ENCODE measurements around the gene RTL9. TPM values are rescaled to one million over a fixed set of nuclear protein-coding genes. Genes with fewer than 3 reads are reported as not detected.
"Not testable (repeated sequence)": the region's sequence is repeated elsewhere in the genome, so short reads cannot be mapped to it uniquely, and the experiment has no call there.

The RTL9 gene
- total RNA-seq, 2 donors from 2014 or later: not detected

DNA sequence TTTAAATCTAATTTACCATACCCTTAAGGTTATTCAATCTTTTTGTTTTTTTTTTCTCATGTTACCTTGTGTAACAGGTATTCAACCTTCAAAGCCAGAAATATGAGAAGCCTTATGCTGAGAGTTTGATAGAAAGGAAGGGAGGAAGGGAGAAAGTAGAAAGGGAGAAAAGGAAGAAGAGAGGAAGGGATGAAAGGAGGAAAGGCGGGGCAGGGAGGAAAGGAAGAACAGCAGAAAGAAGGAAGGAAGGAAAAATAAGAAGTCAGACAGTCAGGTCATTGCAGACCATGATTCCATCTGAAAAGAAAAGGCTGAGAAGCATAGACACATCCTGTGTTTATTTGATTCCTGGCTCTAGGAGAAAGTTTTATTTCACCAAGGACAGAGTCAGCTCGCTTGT is 30.9 kb downstream of the RTL9 start:
- ATAC-seq (replicated peaks): no peak
- Mint-ChIP-seq H3K9me3 (no peaks in the 10 kb centered on the region), H3K36me3 (ENCODE audit: low read depth) (no peaks in the 10 kb centered on the region), H3K4me3 (no peak overlapping the region), H3K4me1 (no peaks in the 10 kb centered on the region), H3K27me3 (no peaks in the 10 kb centered on the region), H3K27ac (no peak overlapping the region)

DNA sequence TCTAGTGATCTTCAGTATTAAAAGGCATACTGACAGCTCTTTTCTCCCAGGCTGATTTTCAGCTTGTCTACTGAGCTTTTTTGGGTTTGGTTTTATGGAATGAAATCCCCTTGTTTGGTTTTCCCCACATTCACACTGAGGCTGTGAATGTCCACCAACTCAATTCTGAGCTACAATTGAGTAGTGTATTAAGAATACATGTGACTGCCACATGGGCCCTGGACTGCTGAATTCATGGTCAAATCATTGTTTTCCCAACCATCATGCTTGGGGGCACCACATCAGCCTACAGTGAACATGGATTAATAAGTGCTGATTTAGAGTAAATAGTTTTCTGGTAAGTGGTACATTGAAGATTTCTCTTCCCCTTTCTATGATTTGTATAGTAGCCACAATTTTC is 32.4 kb downstream of the RTL9 start:
- Mint-ChIP-seq H3K36me3 (ENCODE audit: low read depth) (no peaks in the 10 kb centered on the region), H3K4me1 (no peaks in the 10 kb centered on the region)

DNA sequence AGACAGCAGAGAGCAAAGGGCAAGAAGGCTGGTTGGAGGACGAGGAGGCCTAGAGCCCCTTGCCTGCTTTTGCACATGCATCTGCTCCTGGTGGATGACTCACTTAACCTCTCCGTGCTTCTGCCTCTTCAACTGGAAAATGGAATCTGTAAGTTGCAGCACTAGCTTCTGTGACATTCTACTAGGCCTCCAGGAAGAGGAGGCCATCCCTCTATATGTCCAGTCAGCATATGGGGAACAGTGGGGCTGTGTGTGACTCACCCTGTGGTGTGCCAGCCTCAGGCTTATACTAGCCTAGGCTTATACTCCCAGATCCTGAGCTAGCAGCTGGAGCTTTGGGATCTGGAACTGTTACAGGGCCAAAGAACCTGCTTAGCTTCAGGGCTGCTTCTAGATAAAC is 36.0 kb downstream of the RTL9 start:
- Mint-ChIP-seq H3K4me1 (no peaks in the 10 kb centered on the region), H3K36me3 (ENCODE audit: low read depth) (no peaks in the 10 kb centered on the region), H3K9me3 (no peaks in the 10 kb centered on the region), H3K27me3 (peaks cover 3% of the 10 kb centered on the region), H3K27ac (no peak overlapping the region), H3K4me3 (no peak overlapping the region)
- ATAC-seq (replicated peaks): no peak

More for the DNA sequence above, 32.4 kb downstream of the RTL9 start:
- H3K27ac Mint-ChIP-seq: no peak overlapping the region
- no peaks in the 10 kb centered on the region for H3K27me3 Mint-ChIP-seq
- H3K9me3 Mint-ChIP-seq: no peaks in the 10 kb centered on the region
- ATAC-seq (replicated peaks): no peak
- no peak overlapping the region for H3K4me3 Mint-ChIP-seq

DNA sequence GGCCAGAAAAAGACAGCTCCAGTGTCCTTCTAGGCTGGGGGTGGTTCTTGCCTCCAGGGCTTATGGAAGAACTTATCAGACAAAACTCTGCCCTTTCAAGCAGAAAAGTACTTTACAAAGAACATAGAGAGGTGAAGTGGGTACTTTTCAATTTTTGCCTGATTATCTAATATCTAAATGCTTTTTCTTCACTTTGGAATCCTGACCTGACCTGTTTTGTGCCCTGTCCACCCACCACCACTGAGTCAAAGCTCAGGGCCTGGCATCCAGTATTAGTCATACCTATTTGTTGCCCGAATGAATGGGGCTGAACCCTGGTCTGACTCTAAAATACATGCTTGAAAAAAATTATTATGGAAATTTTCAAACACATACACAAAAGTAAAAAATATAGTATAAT is 37.2 kb downstream of the RTL9 start:
- Mint-ChIP-seq H3K4me1 (no peaks in the 10 kb centered on the region), H3K9me3 (no peaks in the 10 kb centered on the region), H3K27me3 (peaks cover 3% of the 10 kb centered on the region), H3K27ac (no peak overlapping the region), H3K4me3 (no peak overlapping the region), H3K36me3 (ENCODE audit: low read depth) (no peaks in the 10 kb centered on the region)
- no peak for ATAC-seq (replicated peaks)

DNA sequence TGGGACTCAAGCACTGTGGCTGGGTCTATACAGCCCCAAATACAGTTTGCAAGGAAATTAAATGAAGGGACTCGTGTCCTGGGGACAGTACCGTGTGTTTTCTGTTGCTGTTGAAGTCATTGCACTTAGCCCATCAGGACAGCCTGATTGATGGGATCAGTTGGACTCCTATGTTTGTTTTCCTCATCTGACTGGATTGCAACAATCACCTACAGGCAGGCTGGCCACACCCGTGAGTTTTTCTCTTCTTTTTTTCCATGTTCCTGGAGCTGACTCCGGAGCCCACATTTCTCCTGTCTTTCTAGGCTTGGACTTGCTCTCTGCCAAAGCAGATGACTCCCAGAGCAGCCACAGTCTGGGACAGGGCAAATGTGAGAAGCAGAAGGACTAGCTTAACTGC is 38.1 kb downstream of the RTL9 start:
- no peaks in the 10 kb centered on the region for H3K9me3 Mint-ChIP-seq
- H3K4me3 Mint-ChIP-seq: no peak overlapping the region
- H3K27ac Mint-ChIP-seq: no peak overlapping the region
- no peaks in the 10 kb centered on the region for H3K4me1 Mint-ChIP-seq
- ATAC-seq (replicated peaks): no peak
- H3K27me3 Mint-ChIP-seq: peaks cover 3% of the 10 kb centered on the region
- no peaks in the 10 kb centered on the region for H3K36me3 Mint-ChIP-seq (ENCODE audit: low read depth)

DNA sequence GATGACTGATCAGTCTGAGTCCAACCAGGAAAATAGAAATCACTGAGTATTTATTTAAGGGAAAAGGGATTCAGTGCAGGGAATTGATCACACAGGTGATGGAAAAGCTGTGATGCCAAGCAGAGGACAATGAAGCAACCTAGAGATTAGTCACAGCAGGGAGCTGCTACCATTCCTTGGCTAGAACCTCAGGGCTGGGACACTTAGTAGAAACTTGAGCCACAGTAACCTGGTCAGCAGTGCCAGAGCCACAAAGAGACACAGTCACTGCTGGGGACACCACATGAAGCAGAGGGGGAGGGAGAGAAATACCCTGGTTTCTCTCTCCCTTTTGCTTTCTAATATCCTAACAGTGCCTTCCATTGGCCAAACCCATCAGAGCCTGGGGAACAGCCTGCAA is 38.7 kb downstream of the RTL9 start:
- Mint-ChIP-seq H3K27me3 (peaks cover 3% of the 10 kb centered on the region), H3K4me3 (no peak overlapping the region), H3K9me3 (no peaks in the 10 kb centered on the region), H3K27ac (no peak overlapping the region), H3K4me1 (no peaks in the 10 kb centered on the region), H3K36me3 (ENCODE audit: low read depth) (no peaks in the 10 kb centered on the region)
- no peak for ATAC-seq (replicated peaks)

DNA sequence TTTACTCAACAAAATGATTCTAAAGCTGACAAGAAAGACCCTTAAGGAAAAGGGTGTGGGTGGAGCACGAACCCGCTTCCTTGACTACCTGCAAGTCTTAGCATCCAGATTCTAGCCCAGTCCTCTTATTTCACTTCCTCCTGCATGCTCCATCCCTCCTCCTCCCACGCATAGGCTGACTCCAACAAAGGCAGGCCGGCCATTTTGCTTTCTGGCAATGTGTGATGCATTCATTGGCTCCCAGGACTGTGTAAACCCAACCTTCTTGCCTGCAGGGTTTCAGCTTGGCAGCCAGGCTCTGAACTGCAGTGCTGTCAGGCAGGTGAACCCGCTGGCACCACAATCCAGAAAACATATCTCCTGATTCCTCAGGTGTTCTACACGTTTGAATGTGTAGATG is 39.3 kb downstream of the RTL9 start:
- no peak for ATAC-seq (replicated peaks)
- H3K4me1 Mint-ChIP-seq: no peaks in the 10 kb centered on the region
- no peak overlapping the region for H3K27ac Mint-ChIP-seq
- H3K27me3 Mint-ChIP-seq: peaks cover 3% of the 10 kb centered on the region
- H3K36me3 Mint-ChIP-seq (ENCODE audit: low read depth): no peaks in the 10 kb centered on the region
- H3K9me3 Mint-ChIP-seq: no peaks in the 10 kb centered on the region
- H3K4me3 Mint-ChIP-seq: no peak overlapping the region

DNA sequence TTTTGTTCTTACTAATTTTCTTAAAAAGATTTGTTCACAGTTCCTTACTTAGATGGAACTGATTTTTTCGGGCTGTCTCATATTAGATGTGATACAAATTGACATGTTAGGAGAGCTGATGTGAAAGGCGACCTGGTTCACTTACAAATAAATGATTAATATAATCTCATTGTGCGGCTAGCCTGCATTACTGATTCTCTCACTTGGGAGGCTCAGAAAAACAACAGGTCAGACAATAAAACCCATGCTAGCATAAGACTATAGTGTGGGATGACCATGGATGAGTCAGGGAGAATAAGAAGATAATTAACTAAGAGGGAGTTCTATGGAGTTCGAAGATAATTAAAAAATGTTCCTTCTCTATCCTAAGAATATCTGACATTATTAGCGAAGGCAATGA is 40.8 kb downstream of the RTL9 start:
- Mint-ChIP-seq H3K9me3 (no peaks in the 10 kb centered on the region), H3K4me3 (no peak overlapping the region), H3K36me3 (ENCODE audit: low read depth) (no peaks in the 10 kb centered on the region), H3K4me1 (no peaks in the 10 kb centered on the region), H3K27me3 (peaks cover 3% of the 10 kb centered on the region), H3K27ac (no peak overlapping the region)
- no peak for ATAC-seq (replicated peaks)

DNA sequence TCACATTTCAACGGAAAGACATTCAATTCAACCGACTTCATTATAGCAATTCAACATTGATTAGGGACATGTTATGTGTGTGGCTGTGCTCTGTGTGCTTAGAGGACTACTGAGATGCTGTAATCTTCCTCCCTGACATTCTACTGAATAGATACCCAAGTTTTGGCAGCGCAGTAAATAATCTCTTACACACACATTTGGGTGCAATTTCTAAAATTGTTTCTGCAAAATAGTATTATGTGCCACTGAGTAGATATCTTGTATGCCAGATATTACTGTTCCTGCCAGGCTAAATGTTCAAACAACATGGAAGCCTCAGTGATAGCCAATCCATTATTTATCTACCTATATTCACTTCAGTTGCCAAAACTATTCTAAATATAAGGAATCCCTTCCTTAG is 41.3 kb downstream of the RTL9 start:
- H3K4me3 Mint-ChIP-seq: no peak overlapping the region
- H3K27me3 Mint-ChIP-seq: peaks cover 3% of the 10 kb centered on the region
- no peak overlapping the region for H3K27ac Mint-ChIP-seq
- no peaks in the 10 kb centered on the region for H3K9me3 Mint-ChIP-seq
- no peak for ATAC-seq (replicated peaks)
- no peaks in the 10 kb centered on the region for H3K36me3 Mint-ChIP-seq (ENCODE audit: low read depth)
- no peaks in the 10 kb centered on the region for H3K4me1 Mint-ChIP-seq

DNA sequence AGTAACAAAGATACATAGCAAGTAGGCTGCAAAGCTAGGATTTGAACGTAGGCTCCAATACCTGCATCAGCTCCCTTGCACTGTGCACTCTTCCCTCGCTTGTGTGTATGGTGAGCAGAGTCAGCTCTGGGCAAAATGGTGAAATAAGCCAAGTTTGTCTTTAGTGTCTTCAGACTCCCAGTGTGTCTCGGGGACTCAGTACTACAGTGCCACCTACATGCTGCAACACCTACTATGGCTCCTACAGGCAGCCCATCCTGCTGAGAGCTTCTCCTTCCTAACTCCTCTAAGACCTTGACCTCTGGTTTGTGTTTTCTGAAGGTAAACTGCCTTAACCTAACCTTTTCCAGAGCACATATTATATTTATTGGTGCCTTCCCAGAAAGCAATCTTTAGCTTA is 42.5 kb downstream of the RTL9 start:
- no peak for ATAC-seq (replicated peaks)
- Mint-ChIP-seq H3K36me3 (ENCODE audit: low read depth) (no peaks in the 10 kb centered on the region), H3K9me3 (no peaks in the 10 kb centered on the region), H3K4me1 (no peaks in the 10 kb centered on the region), H3K27me3 (peaks cover 3% of the 10 kb centered on the region), H3K27ac (no peak overlapping the region), H3K4me3 (no peak overlapping the region)

DNA sequence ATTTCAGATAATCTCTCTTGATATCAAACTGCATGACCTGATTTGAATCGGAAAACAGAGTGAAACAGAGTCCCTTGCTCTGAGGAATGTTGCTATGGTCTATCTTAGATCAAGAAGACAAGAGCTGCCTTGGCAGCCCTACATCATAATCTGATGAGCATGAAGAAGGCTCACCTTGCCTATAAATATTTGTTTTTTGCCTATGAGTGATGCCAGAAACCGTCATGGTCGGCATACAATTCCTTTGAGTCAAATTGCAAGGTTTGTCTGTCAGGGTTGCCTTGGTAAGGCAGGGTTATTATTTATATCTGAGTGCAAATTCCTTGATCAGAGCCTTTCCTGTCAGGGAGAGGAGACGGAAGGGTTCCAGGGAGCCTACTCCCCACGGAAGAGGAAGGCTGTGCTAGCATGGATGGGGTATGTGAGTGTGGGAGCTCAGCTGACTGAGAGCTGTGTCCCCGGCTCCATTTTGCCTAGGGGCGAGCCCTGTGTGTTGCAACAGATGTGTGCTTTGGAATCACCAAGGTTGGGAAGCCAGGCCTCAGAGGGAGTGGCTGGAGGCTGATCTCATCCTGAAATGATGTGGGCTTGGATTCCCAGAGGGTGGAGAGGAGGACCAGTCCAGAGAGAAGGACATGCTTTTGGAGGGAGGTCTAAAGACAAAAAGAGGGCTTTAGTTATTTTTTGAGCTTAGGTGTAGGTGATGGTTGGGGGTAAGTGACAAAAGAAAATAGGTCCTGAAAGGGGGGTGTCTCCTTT is 43.6 kb downstream of the RTL9 start:
- Mint-ChIP-seq H3K4me1 (no peaks in the 10 kb centered on the region), H3K27me3 (no peaks in the 10 kb centered on the region), H3K9me3 (no peaks in the 10 kb centered on the region), H3K36me3 (ENCODE audit: low read depth) (no peaks in the 10 kb centered on the region), H3K27ac (no peak overlapping the region), H3K4me3 (no peak overlapping the region)
- ATAC-seq (replicated peaks): no peak

DNA sequence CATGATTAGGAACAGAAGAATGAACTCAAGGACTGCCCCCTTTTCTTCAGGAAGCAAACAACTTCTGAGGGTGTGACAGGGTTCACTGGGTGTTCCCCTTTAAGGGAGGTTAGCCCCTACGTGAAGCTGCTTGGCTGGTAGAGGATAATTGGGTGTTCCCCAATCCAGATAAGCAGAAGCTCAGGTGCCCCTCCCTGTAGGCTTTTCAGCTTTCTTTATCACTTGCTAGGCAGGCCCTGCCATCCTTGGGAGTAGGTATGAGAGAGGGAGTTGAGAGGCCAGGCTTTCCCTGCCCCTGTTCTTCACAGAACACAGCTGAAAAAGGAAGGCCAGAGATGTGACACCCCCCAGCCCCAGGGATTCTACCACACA is 44.2 kb downstream of the RTL9 start:
- no peak overlapping the region for H3K4me3 Mint-ChIP-seq
- no peaks in the 10 kb centered on the region for H3K4me1 Mint-ChIP-seq
- no peak for ATAC-seq (replicated peaks)
- H3K27ac Mint-ChIP-seq: no peak overlapping the region
- no peaks in the 10 kb centered on the region for H3K27me3 Mint-ChIP-seq
- H3K9me3 Mint-ChIP-seq: no peaks in the 10 kb centered on the region
- H3K36me3 Mint-ChIP-seq (ENCODE audit: low read depth): no peaks in the 10 kb centered on the region

DNA sequence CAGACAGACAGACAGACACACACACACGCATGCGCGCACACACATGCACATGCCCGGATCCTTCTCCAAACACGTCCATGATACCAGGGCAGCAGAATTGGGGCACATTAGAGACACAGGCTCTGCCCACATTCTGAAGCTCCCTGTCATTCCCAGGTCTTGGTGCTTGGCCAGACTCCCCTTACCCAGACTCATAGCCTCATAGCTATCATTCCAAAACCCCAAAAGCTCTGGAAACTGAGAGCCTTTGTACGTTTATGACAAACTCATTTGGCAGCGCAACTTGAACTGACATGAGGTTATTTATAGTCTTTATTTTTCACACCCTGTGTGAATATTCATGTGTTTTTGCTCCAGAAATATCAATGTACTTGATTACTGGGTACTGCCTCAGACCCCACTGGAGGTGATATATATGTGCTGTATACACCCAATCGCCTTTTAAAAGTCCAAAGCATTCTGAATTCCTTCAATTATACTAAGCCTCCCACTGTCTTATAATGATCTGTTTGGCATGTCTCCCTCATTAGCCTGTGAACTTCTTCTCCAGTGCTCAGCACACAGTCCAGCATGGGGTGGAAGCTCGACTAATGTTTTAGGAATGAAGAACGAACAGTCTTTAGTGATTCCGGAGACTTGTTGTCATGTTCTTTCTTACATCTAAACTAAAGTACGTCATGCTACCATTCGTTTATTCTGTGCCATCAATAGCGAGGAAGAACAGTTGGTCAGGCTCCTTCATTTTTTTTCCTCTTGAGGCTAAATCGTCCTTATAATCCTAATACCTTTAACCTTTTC is 45.0 kb downstream of the RTL9 start:
- no peaks in the 10 kb centered on the region for H3K4me1 Mint-ChIP-seq
- no peaks in the 10 kb centered on the region for H3K36me3 Mint-ChIP-seq (ENCODE audit: low read depth)
- H3K27me3 Mint-ChIP-seq: no peaks in the 10 kb centered on the region
- no peaks in the 10 kb centered on the region for H3K9me3 Mint-ChIP-seq
- H3K27ac Mint-ChIP-seq: no peak overlapping the region
- ATAC-seq (replicated peaks): no peak
- no peak overlapping the region for H3K4me3 Mint-ChIP-seq

DNA sequence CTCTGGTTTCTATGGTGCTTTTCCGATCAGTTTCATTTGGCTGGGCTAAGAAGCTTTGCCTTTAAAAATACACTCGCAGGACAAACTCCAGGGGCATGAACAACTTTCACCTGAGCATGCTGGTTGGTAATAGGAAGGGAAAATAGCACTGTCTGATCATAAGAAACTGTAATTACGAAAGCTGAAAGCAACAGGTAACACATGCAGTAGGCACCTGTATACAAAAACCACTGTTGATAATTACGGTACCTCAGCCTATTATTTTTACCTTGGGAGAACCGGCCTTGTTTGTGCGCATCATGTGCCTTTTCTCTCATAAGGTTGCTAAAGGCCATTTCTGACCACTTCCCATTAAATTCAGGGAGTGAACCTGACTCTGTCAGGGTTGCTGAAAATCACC is 45.7 kb downstream of the RTL9 start:
- Mint-ChIP-seq H3K4me1 (no peaks in the 10 kb centered on the region), H3K27ac (no peak overlapping the region), H3K27me3 (no peaks in the 10 kb centered on the region), H3K4me3 (no peak overlapping the region), H3K9me3 (no peaks in the 10 kb centered on the region), H3K36me3 (ENCODE audit: low read depth) (no peaks in the 10 kb centered on the region)
- no peak for ATAC-seq (replicated peaks)

DNA sequence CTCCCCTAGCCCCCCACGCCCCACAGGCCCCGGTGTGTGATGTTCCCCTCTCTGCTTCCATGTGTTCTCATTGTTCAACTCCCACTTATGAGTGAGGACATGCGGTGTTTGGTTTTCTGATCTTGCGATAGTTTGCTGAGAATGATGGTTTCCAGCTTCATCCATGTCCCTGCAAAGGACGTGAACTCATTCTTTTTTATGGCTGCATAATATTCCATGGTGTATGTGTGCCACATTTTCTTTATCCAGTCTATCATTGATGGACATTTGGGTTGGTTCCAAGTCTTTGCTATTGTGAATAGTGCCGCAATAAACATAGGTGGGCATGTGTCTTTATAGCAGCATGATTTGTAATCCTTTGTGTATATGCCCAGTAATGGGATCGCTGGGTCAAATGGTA is 47.6 kb downstream of the RTL9 start:
- H3K4me1 Mint-ChIP-seq; H3K9me3 Mint-ChIP-seq; H3K36me3 Mint-ChIP-seq (ENCODE audit: low read depth); H3K27me3 Mint-ChIP-seq; H3K4me3 Mint-ChIP-seq; ATAC-seq (replicated peaks); H3K27ac Mint-ChIP-seq: not testable (repeated sequence)

All from activated T-helper 17 cell treated with anti-CD3 and anti-CD28 coated beads, Interleukin-2, amount 50 U/mL, for 72 hours (primary cell).